Esophagus mucosa (tissue), 1 donor: ENCODE results near the gene LRCH3. TPM values are rescaled to one million over a fixed set of nuclear protein-coding genes. Genes with fewer than 3 reads are reported as not detected.

ENCODE experiments used
- ATAC-seq: fragments of 200-7000 bp; cut with Tn5 transposase; one replicate; pipeline ENCODE4 v1.9.1; 2020
- total RNA-seq: library from RNA; stranded (reverse); gene quantifications from one replicate; pipeline ENCODE4 v1.2.4, GENCODE V29; 2023
- donor health status: DM: yes; HTN: yes; CAD: no.

The LRCH3 gene
- total RNA-seq, 1 donor from 2014 or later: 20.8 TPM

GRCh38 chr3:197793247-197793646 lies 2.2 kb downstream of the LRCH3 start:
- ATAC-seq: peak; percentile 79

GRCh38 chr3:197794115-197794514 lies 3.1 kb downstream of the LRCH3 start:
- no peak for ATAC-seq

GRCh38 chr3:197795200-197795599 lies 4.1 kb downstream of the LRCH3 start:
- ATAC-seq: no peak

- ATAC-seq: no peak
Measured at GRCh38 chr3:197796087-197796486, 5.0 kb downstream of the LRCH3 start.

- no peak for ATAC-seq
Measured at GRCh38 chr3:197798863-197799262, 7.8 kb downstream of the LRCH3 start.

GRCh38 chr3:197800379-197800778 lies 9.3 kb downstream of the LRCH3 start:
- no peak for ATAC-seq

- ATAC-seq: peak; percentile 39
Measured at GRCh38 chr3:197801891-197802778, 11.1 kb downstream of the LRCH3 start.

GRCh38 chr3:197802779-197803459 lies 11.9 kb downstream of the LRCH3 start:
- ATAC-seq: no peak

- no peak for ATAC-seq
Measured at GRCh38 chr3:197804511-197804910, 13.5 kb downstream of the LRCH3 start.

GRCh38 chr3:197807969-197808587 lies 17.0 kb downstream of the LRCH3 start:
- no peak for ATAC-seq

- ATAC-seq: no peak
Measured at GRCh38 chr3:197809356-197810020, 18.4 kb downstream of the LRCH3 start.

- no peak for ATAC-seq
Measured at GRCh38 chr3:197810901-197811300, 19.8 kb downstream of the LRCH3 start.

GRCh38 chr3:197811343-197811742 lies 20.3 kb downstream of the LRCH3 start:
- no peak for ATAC-seq

- no peak for ATAC-seq
Measured at GRCh38 chr3:197814372-197814771, 23.3 kb downstream of the LRCH3 start.

GRCh38 chr3:197820550-197821335 lies 29.7 kb downstream of the LRCH3 start:
- ATAC-seq: no peak

- ATAC-seq: no peak
Measured at GRCh38 chr3:197829397-197830045, 38.5 kb downstream of the LRCH3 start.

GRCh38 chr3:197830308-197830966 lies 39.4 kb downstream of the LRCH3 start:
- ATAC-seq: no peak

GRCh38 chr3:197830967-197831313 lies 39.9 kb downstream of the LRCH3 start:
- no peak for ATAC-seq

GRCh38 chr3:197833930-197834715 lies 43.1 kb downstream of the LRCH3 start:
- no peak for ATAC-seq

- no peak for ATAC-seq
Measured at GRCh38 chr3:197835509-197835908, 44.5 kb downstream of the LRCH3 start.
